ENCODE results near the gene DYNLRB1. TPM values are rescaled to one million over a fixed set of nuclear protein-coding genes. Genes with fewer than 3 reads are reported as not detected.

Gene DYNLRB1
- total and polyA plus RNA-seq, 10 of the 15 experiments (the other 5 are each of a cell fraction or from before 2014, with no cell fraction given) = 87.9 to 313 (median 153) TPM

DNA sequence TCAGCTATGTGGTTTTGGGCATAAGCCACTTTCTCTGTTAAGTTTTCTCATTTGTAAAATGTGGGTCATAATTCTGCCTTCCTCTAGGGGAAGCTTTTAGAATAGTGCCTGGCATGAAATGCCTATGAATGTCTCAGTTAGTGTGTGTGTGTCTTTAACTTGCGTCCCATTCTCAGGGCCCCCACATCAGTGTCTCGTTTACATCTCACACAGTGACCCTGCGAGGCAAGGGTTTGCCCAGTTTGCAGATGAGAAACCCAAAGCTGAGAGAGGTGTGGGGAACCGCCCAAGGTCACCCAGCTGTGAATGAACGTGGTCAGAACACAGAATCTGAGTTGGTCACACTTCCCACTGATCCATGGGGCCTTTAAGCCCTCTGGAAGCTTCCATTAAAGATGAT lies 14.1 kb downstream of the DYNLRB1 start (continued):
- TF ChIP-seq, protein P1, sequence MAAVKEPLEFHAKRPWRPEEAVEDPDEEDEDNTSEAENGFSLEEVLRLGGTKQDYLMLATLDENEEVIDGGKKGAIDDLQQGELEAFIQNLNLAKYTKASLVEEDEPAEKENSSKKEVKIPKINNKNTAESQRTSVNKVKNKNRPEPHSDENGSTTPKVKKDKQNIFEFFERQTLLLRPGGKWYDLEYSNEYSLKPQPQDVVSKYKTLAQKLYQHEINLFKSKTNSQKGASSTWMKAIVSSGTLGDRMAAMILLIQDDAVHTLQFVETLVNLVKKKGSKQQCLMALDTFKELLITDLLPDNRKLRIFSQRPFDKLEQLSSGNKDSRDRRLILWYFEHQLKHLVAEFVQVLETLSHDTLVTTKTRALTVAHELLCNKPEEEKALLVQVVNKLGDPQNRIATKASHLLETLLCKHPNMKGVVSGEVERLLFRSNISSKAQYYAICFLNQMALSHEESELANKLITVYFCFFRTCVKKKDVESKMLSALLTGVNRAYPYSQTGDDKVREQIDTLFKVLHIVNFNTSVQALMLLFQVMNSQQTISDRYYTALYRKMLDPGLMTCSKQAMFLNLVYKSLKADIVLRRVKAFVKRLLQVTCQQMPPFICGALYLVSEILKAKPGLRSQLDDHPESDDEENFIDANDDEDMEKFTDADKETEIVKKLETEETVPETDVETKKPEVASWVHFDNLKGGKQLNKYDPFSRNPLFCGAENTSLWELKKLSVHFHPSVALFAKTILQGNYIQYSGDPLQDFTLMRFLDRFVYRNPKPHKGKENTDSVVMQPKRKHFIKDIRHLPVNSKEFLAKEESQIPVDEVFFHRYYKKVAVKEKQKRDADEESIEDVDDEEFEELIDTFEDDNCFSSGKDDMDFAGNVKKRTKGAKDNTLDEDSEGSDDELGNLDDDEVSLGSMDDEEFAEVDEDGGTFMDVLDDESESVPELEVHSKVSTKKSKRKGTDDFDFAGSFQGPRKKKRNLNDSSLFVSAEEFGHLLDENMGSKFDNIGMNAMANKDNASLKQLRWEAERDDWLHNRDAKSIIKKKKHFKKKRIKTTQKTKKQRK (IDR thresholded peaks at IDR 0.05; ENCODE audit: low read depth, low read length) = no peak

DNA sequence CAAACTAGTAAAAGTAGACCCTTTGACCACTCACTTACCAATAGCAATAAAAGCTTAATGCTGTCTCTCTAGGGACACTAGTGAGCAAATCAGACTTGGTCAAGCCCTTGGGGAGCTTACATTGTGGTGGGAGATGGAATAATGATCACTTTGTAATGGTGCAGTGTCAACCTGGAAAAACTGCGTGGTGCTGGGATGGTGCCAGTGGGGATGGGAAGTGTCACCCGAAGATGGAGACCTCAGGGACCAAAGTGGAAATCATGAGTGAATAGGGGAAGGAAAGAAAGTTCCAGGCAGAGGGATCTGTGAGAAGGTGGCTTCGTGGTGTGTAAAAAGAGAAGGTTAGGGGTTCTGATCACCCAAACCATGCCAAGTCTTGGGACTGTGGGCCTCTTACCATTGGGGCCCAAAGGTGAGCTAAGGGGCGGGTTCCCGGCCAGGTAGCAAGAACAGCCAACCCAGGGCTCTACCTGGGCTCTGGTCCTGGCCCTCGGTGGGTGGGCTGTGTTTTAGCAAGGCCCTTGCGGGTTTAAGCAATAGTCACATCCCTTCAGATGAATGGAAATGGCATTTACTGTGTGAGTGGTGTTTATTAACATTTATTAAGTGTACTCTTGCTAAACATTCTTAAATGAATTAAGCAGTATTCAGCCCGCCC lies 15.5 kb downstream of the DYNLRB1 start:
- H3K9ac ChIP-seq (ENCODE audit: control insufficient read depth, insufficient read depth, low read length) = no peak overlapping the region
- no peak for DNase-seq (ENCODE audit: low read depth, low spot score)
- CTCF ChIA-PET = interaction anchor here (1.2 to 3.3 kb wide), 3 partner anchors 219 to 238 kb away, joined by 3 to 15 read pairs (median 13); no protein-coding TSS in a partner anchor
- H3K36me3 ChIP-seq (ENCODE audit: control insufficient read depth in 2 of 2, insufficient read depth in 2 of 2, low read length in 1 of 2) = peaks cover 22 to 34% of the 10 kb centered on the region in 2 experiments
- FAIRE-seq = no peak
- H3K79me2 ChIP-seq (ENCODE audit: control insufficient read depth, insufficient read depth, low read length) = no peaks in the 10 kb centered on the region; the same call in 1 of the 2 replicates
- H3K4me1 ChIP-seq (ENCODE audit: control insufficient read depth, insufficient read depth, low read length) = no peaks in the 10 kb centered on the region
- POLR2A ChIA-PET = no interaction called here
- WGBS (ENCODE audit: insufficient coverage, insufficient replicate concordance, low lambda C conversion rate, missing lambda C conversion rate) = 91% methylated on average over 8 of the region's 8 CpGs
- no peak overlapping the region for H3K4me2 ChIP-seq (ENCODE audit: control insufficient read depth, insufficient read depth)
- H2AFZ ChIP-seq (ENCODE audit: control insufficient read depth, low read depth, low read length) = no peak overlapping the region
- RAD21 ChIA-PET (ENCODE audit: unreplicated experiment) = interaction anchor here (0.6 to 2.6 kb wide), 4 partner anchors 176 to 1080 kb away, joined by 4 to 9 read pairs (median 4); no protein-coding TSS in a partner anchor
- SMC1A ChIA-PET (ENCODE audit: uncharacterized antibody, unreplicated experiment) = interaction anchor here (0.5 to 2.3 kb wide), 3 partner anchors 9 to 165 kb away, joined by 3 to 6 read pairs (median 4); no protein-coding TSS in a partner anchor
- H3K27ac ChIP-seq (ENCODE audit: control insufficient read depth, insufficient read depth) = no peak overlapping the region
- no peaks in the 10 kb centered on the region for H3K27me3 ChIP-seq (replicated peaks in 1 of 2; ENCODE audit: control insufficient read depth in 2 of 2, insufficient read depth in 2 of 2, low read length in 1 of 2)
- in situ Hi-C loops (cut with MboI) = no loop called here
- BruUV-seq (replicated peaks) = no TSS peak
- intact Hi-C loops (cut with micrococcal nuclease; ENCODE audit: unreplicated experiment) = no loop called here
- H3K9me3 ChIP-seq (replicated peaks; ENCODE audit: control insufficient read depth, insufficient read depth, low read length) = no peaks in the 10 kb centered on the region
- no peak overlapping the region for H3K4me3 ChIP-seq
- no peaks in the 10 kb centered on the region for H4K20me1 ChIP-seq (ENCODE audit: control insufficient read depth, insufficient read depth)
- no peak for ATAC-seq
- TF ChIP-seq, protein P2, sequence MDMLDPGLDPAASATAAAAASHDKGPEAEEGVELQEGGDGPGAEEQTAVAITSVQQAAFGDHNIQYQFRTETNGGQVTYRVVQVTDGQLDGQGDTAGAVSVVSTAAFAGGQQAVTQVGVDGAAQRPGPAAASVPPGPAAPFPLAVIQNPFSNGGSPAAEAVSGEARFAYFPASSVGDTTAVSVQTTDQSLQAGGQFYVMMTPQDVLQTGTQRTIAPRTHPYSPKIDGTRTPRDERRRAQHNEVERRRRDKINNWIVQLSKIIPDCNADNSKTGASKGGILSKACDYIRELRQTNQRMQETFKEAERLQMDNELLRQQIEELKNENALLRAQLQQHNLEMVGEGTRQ (IDR thresholded peaks at IDR 0.05; ENCODE audit: borderline replicate concordance, low read depth, low read length) = no peak
- TF ChIP-seq NRF1 (conservative IDR thresholded peaks at IDR 0.05; ENCODE audit: low read depth, low read length) = no peak
- TF ChIP-seq CHD4 (IDR thresholded peaks at IDR 0.05) = no peak
- TF ChIP-seq GATAD2B (conservative IDR thresholded peaks at IDR 0.05; ENCODE audit: low read depth) = no peak
- no peak for TF ChIP-seq TBL1XR1 (IDR thresholded peaks at IDR 0.05; ENCODE audit: low read depth, low read length)
- TF ChIP-seq NR2F1 (conservative IDR thresholded peaks at IDR 0.05) = no peak
- no peak for TF ChIP-seq MEF2B (IDR thresholded peaks at IDR 0.05; ENCODE audit: partially characterized antibody, poor library complexity, severe bottlenecking)
- no peak for TF ChIP-seq IRF4 (IDR thresholded peaks at IDR 0.05; ENCODE audit: low read depth, low read length)
- no peak for TF ChIP-seq CBX3 (IDR thresholded peaks at IDR 0.05; ENCODE audit: borderline replicate concordance, low read depth)
- TF ChIP-seq ZSCAN29 (IDR thresholded peaks at IDR 0.05) = no peak
- no peak for TF ChIP-seq HDAC2 (IDR thresholded peaks at IDR 0.05)
- TF ChIP-seq, protein P3, sequence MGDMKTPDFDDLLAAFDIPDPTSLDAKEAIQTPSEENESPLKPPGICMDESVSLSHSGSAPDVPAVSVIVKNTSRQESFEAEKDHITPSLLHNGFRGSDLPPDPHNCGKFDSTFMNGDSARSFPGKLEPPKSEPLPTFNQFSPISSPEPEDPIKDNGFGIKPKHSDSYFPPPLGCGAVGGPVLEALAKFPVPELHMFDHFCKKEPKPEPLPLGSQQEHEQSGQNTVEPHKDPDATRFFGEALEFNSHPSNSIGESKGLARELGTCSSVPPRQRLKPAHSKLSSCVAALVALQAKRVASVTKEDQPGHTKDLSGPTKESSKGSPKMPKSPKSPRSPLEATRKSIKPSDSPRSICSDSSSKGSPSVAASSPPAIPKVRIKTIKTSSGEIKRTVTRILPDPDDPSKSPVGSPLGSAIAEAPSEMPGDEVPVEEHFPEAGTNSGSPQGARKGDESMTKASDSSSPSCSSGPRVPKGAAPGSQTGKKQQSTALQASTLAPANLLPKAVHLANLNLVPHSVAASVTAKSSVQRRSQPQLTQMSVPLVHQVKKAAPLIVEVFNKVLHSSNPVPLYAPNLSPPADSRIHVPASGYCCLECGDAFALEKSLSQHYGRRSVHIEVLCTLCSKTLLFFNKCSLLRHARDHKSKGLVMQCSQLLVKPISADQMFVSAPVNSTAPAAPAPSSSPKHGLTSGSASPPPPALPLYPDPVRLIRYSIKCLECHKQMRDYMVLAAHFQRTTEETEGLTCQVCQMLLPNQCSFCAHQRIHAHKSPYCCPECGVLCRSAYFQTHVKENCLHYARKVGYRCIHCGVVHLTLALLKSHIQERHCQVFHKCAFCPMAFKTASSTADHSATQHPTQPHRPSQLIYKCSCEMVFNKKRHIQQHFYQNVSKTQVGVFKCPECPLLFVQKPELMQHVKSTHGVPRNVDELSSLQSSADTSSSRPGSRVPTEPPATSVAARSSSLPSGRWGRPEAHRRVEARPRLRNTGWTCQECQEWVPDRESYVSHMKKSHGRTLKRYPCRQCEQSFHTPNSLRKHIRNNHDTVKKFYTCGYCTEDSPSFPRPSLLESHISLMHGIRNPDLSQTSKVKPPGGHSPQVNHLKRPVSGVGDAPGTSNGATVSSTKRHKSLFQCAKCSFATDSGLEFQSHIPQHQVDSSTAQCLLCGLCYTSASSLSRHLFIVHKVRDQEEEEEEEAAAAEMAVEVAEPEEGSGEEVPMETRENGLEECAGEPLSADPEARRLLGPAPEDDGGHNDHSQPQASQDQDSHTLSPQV (IDR thresholded peaks at IDR 0.05) = no peak
